Right lung (tissue), 5 donors: ENCODE data around the gene CASR. TPM values are rescaled to one million over a fixed set of nuclear protein-coding genes. Genes with fewer than 3 reads are reported as not detected.

Source experiments
- DNase-seq, 2 donors: peaks; one replicate each; pipeline ENCODE4 v3.0.0-alpha.2; 2013
- polyA plus RNA-seq, 5 donors: library from polyadenylated mRNA; unstranded; fragments of 120-200 nt; gene quantifications; one replicate each; pipeline versions ENCODE4 v1.2.1 to v1.2.3, GENCODE V29; 2013; ENCODE audit warnings: inconsistent platforms in 1 of 5, low replicate concordance in 1 of 5; ENCODE audit not compliant: insufficient read length in 5 of 5, insufficient read depth in 1 of 5

The CASR gene
- polyA plus RNA-seq, 5 donors, result 0.01 to 0.13 (median 0.01) TPM; not detected in 2

- no peak for DNase-seq
These were observed 123.1 kb downstream of the CASR start for GRCh38 chr3:122306622-122306953.

- no peak for DNase-seq
These were observed 123.7 kb downstream of the CASR start for GRCh38 chr3:122307094-122307687.

GRCh38 chr3:122307976-122308375, 124.5 kb downstream of the CASR start:
- no peak for DNase-seq

GRCh38 chr3:122310361-122310760, 126.9 kb downstream of the CASR start:
- no peak for DNase-seq

GRCh38 chr3:122312826-122313225, 129.4 kb downstream of the CASR start:
- no peak for DNase-seq

GRCh38 chr3:122313281-122313680, 129.8 kb downstream of the CASR start:
- DNase-seq, result peak; percentile 30 to 46

- DNase-seq, result no peak
These were observed 130.9 kb downstream of the CASR start for GRCh38 chr3:122314228-122314876.

- DNase-seq, result no peak
These were observed 132.2 kb downstream of the CASR start for GRCh38 chr3:122315619-122316018.

GRCh38 chr3:122316368-122316767, 132.9 kb downstream of the CASR start:
- DNase-seq, result no peak

GRCh38 chr3:122318620-122319019, 135.2 kb downstream of the CASR start:
- DNase-seq, result no peak

GRCh38 chr3:122322095-122323075, 138.9 kb downstream of the CASR start:
- DNase-seq, result no peak

GRCh38 chr3:122324871-122325323, 141.4 kb downstream of the CASR start, which contains the start of gene CSTA:
TSS of gene CSTA (plus strand) at chr3:122325248. CDS start at chr3:122325293, 45 bp downstream.
- no peak for DNase-seq

GRCh38 chr3:122325769-122326168, 142.3 kb downstream of the CASR start:
- no peak for DNase-seq

GRCh38 chr3:122331886-122332285, 148.4 kb downstream of the CASR start:
- no peak for DNase-seq

- no peak for DNase-seq
These were observed 149.1 kb downstream of the CASR start for GRCh38 chr3:122332551-122332950.

Other genes starting within 250 kb of the CASR start
- 1 to 10 TPM; 4.2 to 6.7 (median 4.7) TPM for gene ILDR1, start 161.4 kb upstream of the CASR start, polyA plus RNA-seq
- gene CD86, start 128.3 kb upstream of the CASR start, polyA plus RNA-seq, result 1 to 10 TPM; 2.1 to 4.3 (median 3.3) TPM
- gene CSTA, start 141.6 kb downstream of the CASR start, polyA plus RNA-seq, result 1 to 10 TPM in 3 of 5 donors, under 1 TPM in 2; 0.83 to 1.1 (median 1.0) TPM
- 10 to 100 TPM; 34.6 to 53.7 (median 40.8) TPM for gene MIX23, start 199.6 kb downstream of the CASR start, polyA plus RNA-seq
- 10 to 100 TPM; 35.8 to 54.4 (median 42.9) TPM for gene FAM162A, start 200.5 kb downstream of the CASR start, polyA plus RNA-seq
- 10 to 100 TPM in 2 of 5 donors, 1 to 10 TPM in 3; 6.9 to 12.5 (median 9.2) TPM for gene WDR5B, start 232.4 kb downstream of the CASR start, polyA plus RNA-seq